GM19351 (cell line): ENCODE data around the gene SLC7A9.
"Not testable (repeated sequence)": the region's sequence is repeated elsewhere in the genome, so short reads cannot be mapped to it uniquely, and the experiment has no call there.

Experiments
- ATAC-seq: cut with Tn5 transposase; IDR thresholded peaks from one replicate; pipeline ENCODE4 v1.9.1; 2021; ENCODE audit warnings: mild to moderate bottlenecking, moderate library complexity; ENCODE audit not compliant: unreplicated experiment

SLC7A9 gene

DNA sequence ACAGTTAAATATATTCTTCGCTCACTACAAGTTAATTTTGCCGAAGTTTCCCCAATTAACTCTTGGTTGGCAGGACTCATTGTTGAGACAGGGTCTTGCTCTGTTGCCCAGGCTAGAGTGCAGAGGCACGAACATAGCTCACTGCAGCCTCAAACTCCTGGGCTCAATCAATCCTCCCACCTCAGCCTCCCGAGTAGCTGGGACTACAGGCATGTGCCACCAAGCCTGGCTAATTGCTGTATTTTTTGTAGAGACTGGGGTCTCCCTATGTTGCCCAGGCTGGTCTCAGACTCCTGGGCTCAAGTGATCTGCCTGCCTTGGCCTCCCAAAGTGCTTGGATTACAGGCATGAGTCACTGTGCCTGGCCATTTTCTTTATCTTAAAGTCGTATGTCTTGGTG is 15.7 kb upstream of the SLC7A9 start:
- not testable (repeated sequence) for ATAC-seq

DNA sequence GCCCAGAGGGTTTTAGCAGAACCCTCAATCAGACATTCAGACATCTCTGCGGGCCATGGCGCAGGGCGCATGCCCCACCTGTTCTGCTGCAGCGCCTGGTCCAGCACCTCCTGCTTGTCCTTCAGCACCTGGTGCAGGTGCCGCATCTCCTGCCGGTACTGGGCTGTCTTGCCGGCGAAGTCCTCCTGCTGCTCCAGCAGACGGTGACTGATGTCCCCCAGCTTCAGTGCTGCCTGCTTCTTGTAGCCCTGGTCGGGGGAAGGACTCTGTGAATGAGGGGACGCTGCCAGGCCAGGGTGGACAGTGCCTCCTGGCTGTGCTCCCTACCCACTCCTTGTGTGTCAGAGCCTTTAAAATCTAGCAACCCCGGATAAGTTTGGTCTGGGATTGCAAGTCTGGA is 12.2 kb upstream of the SLC7A9 start:
- no peak for ATAC-seq

DNA sequence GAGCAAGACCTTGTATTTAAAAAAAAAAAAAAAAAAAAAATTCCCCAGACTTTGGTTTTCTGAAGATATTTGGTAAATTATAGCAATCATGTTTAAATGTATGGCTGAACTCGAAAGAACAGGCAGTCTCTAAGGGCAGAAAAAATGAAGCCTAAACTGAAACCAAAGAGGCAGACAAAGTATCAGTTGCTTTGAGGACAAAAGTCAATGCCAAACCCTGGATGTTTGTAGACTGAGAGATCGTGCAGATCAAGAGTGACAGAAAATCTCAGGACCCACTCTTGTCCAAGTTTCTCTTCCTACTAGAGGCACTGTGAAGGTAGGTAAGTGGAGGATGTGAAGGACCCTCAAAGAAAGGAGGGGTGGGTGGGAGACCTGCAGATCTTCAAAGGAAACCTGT is 11.1 kb upstream of the SLC7A9 start:
- ATAC-seq, result no peak

DNA sequence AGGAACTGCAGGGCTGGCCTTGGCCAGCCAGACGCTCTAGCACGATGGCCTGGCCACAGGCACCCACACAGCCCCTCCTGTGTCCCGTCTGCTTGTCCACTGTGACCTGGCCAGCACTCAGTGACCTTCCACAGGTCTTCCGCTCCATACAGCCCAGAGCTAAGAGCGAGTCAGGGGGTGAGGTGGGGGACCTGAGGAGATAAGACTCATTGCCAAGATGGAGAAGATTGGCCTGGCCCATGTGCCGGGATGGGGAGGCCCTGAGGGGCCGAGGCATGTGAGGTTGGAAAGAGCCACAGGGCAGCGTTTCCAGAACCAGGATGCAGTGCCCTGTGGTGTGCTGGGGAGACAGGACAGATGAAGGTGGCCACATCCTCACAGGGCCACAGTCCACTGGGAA is 10.2 kb upstream of the SLC7A9 start:
- no peak for ATAC-seq

DNA sequence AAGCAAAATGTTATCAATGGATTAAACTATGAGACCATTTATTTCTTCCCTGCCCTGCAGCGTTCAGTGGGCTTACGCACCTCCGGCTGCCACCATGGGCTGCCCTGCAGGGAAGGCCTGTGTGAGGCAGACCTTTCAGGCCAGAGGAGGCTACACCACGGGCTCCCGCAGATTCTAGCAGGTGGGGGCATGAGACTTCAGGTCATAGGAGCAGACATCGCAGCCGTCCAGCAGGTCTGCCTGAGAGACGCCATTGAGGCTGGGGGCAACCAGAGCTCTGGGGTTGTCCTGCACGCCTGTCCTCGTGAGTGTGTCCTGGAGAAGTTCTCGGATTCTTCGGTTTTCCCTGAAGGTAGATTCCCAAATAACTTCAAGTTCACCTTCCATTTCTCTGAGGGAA is 9.4 kb upstream of the SLC7A9 start:
- ATAC-seq, result no peak

DNA sequence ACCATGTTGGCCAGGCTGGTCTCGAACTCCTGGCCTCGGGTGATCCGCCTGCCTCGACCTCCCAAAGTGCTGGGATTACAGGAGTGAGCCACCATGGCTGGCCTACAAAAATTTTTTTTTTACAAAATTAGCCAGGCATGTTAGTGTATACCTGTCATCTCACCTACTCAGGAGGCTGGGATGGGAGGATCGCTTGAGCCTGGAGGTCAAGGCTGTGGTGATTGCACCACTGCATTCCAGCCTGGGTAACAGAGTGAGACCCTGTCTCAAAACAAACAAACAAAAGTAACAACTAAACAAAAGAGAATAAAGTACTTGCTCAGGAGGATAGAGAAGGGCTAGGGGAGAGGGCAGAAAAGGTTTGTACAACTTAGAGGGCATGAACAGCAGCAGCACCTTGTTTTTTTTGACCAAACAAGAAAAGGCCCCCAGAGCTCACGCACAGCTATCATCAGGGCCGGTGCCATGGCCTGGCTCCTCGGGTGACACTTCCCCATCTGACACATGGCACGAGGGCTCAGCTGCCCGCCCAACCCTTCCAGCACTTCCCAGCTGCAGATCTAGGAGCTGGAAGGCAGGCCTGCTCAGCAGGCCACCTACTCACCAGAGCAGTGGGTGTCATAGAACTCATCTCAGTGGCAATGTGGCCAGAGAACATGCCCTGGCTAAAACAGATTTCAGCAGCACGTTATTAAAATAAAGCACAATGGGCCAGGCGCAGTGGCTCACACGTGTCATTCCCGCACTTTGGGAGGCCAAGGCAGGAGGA is 8.6 kb upstream of the SLC7A9 start:
- ATAC-seq, result no peak

DNA sequence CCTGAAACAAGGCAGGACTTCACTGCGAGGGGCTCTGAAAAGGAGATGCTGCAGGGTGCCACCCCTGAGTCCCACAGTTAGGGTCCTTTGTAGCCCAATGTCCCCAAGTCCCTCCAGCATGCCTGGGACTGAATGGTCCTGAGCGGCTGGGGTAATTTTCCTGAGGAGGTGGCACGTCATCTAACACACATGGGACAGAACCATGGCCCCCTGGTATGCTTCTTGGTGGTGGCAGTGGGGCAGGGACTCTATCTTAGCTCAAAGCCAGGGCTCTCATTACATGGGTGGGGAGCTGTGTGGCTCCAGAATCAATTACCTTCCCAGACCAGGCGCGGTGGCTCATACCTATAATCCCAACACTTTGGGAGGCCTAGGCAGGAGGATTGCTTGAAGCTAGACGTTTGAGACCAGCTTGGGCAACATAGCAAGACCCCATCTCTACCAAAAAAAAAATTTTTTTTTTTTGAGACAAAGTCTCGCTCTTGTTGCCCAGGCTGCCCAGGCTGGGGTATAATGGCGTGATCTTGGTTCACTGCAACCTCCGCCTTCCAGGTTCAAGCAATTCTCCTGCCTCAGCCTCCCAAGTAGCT is 7.9 kb upstream of the SLC7A9 start:
- no peak for ATAC-seq

DNA sequence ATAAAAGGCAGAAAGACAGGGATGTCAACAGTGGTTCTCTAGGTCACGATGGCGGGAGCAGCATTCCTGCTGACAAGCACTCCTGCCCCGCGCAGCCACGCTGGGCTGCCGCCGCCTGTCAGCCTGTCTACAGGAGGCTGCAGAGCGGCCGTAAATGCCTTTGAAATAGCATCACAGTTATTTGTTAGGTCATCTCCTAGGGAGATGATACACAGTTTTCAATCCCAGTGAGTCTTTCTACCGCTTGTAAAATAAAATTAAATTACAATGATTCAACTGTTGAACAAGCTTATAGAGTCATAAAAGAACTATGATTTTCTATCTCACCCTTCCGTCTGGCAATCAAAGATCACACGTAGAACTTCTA is 7.3 kb upstream of the SLC7A9 start:
- no peak for ATAC-seq

DNA sequence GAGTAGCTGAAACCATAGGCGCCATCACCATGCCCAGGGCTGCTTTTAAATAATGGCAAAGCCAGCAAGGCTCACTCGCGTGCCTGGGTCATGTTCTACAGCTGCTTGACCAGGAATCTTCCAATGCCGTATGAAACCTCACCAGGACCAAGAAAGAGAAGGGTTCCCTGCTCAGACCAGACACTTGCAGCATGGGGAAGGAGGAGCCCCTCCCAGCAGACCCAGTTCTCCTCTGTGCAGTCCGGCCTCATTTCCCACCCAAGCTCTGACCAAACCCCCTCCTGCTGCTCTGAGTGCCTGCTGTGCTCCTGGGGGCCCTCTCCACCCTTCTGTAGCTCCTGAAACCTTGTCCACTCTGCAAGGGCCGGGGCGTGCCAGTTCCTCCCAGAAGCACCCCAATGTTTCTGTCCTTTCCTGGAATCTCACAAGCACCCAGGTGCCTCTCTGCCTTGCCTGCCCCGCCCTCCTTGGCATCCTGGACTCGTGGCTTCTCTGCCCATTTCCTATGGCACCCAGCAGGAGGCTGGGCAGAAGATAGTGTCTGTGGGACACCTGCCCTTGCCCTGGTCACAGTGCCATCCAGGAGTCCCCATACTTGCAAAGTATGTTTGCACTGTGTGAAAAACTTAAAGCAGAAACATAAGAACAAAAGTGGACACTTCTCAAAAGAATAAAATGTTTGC is 6.8 kb upstream of the SLC7A9 start:
- ATAC-seq, result no peak

DNA sequence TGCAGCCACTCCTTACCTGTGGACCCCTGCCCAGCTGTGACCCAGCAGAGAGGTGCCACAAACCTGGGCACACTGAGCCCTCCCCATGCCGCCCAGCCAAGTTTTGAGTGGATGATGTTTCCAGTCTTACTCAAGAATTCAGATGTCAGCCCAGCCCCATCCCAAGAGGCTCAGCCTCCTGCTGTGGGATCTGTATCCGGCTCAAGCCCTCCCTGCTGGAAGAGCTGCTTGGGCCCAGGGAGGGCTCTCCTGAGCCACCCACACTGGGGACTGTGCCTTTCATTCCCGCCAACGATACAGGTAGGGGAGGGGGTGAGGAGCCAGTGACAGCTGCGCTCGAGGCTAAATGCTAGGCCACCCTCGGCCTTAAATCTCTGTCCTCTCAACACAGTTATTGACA is 5.9 kb upstream of the SLC7A9 start:
- ATAC-seq, result no peak

DNA sequence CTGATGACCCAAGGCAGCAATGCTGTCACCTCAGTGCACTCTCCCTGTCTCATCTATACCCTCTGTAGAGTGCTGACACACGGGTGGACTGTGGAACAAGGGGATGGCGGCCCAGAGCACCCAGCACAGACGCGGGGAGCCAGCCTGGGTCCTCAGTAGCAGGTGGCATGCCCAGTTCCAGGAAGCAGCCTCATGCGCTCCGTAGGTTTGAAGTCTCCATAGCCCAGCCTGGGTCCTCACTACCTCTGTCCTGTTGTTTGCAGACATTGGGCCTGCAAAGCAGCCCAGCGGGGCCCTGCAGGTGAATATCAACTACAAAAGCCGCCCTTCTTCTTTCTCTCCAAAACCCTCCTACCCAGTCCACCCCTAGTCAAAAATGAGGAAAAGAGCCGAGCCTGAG is 5.0 kb upstream of the SLC7A9 start:
- ATAC-seq, result no peak

DNA sequence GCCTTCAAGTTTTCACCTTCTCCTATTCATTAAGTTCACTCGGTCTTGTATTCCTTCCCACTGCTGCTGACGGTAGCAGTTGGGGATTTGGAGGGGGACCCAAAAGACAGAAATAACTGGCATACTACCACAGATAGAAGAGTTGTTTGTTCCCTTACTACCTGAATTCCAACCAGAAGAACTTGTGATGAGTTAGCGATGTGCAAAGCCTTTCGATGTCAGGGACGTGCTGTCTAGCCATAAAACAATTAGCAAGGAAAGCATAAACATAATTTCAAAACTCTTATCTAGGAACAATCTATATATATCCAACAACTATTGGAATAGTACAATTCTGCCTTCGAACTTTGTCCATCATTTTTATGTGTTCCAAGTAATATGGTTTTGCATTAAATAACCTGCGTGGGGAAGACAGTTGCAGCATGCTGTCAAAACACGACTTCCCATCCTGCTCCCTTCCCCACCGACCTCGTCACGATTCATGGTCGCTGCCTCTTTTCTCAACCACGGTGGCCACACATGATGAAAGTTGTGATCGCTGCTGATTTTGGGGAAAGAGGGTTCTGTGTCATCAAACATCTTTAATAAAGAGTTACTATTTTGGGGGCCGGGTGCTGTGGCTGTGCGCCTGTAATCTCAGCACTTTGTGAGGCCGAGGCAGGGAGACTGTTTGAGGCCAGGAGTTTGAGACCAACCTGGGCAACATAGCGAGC is 3.8 kb upstream of the SLC7A9 start:
- no peak for ATAC-seq

DNA sequence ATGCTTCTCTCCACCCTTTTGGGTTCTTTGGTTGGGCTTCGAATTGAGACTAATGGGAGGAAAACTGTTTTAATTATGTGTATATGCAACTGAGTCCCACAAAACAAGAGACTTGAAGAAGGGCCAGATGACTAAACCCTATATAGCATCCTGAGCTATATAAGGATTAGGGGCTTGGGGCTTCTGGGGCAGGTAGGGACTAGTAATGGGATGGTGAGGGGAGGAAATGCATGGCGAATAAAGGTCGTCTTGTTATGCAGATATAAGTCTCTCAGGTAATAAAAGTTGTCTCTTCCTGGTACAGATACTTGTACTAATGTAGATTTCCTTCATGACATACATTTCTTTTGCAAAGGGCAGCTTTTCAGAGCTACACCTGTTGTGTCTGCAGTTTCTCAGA is 2.8 kb upstream of the SLC7A9 start:
- ATAC-seq, result no peak

DNA sequence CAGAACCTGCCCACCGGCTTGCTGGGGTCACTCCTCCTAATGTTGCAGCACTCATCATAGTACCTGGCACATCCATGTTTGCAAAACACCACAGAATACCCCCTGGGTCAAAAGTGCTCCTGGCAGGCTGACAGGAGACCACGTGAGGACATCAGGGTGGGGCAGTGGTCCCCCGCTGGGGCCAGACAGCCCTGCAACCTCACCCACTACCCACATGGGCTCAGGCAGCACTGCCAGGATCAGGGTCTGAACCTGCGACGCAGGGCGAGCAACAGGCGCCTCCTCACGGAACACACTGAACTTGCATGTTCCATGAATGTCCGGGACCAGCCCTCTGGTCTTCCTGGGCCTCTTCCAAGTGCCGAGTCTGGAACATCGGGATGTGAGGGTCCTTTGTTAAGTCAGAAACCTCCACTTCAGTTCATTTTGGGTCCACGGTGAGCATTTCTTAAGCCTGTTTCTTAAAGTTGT is 1.4 kb upstream of the SLC7A9 start:
- no peak for ATAC-seq

DNA sequence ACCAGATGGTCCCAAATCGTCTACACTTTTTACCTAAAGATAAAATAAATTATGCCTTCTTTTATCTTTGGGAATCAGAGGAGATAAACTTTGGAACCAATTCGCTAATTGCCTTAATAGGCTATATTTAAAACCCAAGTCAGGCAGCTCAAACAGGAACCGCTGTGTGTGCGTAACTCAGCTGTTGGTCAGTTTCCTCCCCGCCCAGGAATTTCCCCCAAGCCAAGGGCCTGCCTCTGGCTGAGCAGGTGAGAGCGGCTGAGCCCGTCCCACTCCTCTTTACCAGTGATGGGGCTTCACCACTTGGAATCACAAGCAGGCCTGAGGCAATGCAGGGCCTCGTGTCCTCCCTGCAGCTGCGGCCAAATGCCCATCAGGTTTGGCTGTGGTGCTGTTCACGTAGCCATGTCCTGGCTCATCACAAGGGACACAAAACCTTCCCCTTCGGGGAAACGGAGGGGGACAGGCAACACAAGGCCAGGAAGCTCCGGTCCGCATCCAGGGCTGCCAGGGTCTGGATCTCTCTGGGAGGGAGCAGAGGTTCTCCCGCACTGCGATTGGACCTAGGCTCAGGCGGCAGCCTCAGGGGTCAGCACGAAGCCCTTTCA is 503 bp upstream of the SLC7A9 start:
- no peak for ATAC-seq

DNA sequence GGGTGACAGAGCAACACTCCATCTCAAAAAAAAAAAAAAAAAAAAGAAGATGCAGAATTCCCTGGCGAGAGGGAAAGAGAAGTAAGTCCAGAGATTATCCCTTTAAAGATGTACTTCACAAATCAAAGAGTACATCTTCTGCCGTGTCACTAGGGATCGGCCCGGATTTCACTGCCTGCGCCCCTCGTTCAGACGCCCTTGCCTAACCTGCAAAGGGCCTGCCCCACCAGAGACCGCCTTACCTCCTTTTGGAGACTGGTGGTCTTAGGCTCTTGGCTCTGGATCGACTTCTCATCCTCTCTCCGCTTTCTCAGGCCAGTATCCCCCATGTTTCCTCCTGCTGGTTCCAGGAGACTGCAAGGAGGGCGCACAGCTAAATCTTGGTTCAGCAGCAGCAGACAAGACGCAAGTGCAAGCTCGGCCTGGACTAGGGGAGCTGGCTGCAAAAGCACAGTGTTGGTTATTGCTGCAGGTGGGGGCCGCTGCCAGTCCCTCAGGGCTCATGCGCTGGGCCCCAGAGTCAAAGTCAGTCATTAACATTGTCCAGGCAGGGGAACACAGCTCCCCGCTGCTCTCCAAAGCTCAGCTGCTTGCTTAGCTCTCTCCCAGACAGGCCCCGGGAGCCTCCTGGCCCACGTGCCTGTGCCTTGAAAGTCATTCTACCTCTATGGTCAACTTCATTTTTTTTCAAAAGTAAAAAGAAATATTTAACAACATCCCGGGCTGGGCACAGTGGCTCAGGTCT is 1.2 kb downstream of the SLC7A9 start:
- no peak for ATAC-seq

DNA sequence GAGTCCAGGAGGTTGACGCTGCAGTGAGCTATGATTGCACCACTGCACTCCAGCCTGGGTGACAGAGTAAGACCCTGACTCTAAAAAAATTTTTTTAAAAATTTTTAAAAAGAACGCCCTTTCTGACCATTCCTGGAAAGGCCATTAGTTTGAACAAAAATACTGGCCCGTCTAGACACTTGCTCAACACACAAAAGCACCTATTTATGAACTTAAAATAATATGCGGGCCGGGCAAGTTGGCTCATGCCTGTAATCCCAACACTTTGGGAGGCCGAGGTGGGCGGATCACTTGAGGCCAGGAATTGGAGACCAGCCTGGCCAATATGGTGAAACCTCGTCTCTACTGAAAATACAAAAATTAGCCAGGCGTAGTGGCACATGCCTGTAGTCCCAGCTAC is 2.1 kb downstream of the SLC7A9 start:
- not testable (repeated sequence) for ATAC-seq

DNA sequence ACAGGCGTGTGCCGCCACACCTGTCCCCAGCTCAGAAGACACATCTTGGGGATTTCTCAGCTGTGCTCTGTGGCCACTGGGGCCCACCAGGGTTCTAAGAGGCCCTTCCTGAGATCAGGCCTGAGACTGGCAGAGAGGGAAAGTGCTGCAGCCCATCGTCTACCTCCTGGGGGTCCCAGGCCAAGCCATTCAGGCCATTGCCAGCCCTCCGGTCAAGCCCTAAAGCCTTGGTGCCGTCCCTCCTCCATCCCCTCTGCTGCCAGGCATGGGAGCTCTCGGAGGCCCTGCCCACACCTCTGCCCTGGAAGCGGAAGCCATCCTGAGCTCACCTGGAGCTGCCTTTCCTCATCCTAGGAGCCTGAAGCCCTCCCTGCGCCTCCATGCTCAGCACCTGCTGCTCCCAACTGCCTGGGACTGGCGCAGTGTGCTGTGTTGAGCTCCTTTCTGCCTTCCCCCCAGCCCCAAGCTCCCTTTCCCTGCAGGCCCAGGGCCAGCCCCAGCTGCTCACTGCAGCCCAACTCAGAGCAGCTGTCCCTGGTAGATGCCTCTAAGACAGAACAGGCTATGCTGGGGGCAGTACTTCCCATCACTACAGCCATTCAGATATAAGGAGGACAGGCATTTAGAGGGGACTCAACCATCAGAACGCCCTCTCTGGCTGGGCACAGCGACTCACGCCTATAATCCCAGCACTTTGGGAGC is 2.9 kb downstream of the SLC7A9 start:
- no peak for ATAC-seq

DNA sequence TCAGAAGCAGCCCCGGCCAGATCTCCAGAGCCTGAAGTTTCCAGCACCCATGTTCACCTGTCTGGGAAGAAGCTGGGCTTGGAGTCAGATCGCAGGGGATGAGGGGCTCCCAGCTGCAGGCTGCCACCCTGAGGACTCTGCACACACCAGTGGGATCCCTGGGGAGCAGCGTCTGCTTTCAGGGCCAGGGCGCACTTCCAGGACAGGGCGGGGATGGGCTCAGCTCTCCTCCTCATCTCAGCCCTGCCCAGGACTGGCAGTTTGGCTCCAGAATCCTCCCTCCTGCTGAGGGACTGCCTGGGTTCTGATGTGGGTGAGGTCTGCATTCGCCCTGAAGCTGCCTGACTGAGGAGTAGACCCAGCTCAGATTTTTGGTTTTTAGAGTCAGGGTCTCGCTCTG is 3.5 kb downstream of the SLC7A9 start:
- no peak for ATAC-seq

DNA sequence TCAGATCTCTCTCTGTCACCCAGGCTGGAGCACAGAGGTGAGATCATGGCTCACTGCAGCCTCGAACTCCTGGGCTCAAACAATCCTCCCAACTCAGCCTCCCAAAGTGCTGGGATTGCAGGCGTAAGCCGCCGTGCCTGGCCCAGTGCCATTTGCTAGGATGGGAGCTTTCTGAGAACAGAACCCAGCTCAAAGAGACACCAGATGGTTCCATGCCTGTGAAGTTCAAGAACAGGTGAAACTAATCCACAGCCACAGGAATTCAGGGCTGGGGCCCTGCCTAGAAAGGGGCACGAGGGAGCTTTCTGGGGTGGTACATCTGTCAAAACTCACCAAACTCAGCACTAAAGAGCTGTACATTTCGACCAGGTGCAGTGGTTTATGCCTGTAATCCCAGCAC is 4.2 kb downstream of the SLC7A9 start:
- no peak for ATAC-seq
